Measurements from ENCODE around the gene DMAP1. TPM values are rescaled to one million over a fixed set of nuclear protein-coding genes. Genes with fewer than 3 reads are reported as not detected.

Gene DMAP1
- total and polyA plus RNA-seq, 9 of the 15 experiments (the other 6 are each of a cell fraction or from before 2014, with no cell fraction given), result 1.5 to 51.2 (median 30.3) TPM

DNA sequence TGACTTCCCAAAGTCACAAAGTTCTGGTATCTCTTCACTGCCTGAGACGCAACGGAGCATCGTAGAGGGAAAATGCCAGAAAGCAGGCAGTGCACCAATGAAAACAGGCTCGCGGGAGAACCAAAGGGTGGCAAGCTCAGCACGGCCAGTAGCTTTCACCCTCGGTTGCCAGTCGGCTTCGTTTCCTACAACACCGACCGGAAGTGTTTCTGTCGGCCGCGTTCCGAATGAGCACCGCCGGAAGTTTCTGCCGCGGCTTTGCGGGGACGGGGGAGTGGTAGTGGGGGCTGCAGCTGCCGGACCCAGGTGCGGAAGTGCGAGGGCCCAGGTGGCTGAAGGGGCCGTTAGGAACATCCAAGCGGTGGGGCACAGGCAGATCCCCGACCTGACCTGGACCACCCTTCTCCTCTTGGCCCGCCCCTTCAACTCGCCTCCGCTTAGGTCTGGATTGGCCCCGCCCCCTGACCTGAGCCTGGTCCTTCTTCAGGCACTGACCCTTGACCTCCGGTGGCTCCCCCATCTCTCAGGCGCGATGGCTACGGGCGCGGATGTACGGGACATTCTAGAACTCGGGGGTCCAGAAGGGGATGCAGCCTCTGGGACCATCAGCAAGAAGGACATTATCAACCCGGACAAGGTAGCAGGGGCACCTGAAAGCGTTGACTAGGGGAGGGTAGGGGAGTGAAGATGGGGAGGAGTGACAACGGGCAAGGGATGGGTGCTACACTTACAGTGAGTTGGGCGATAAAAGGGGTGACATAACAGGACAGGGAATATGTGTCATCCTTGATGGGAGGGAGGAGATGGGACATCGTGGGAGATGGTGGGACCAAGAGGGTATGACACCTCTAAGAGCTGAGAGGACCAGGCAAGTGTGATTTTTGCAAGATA is at the start of gene DMAP1 (continued):
- TF ChIP-seq SRF (CRISPR knock-in tag; IDR thresholded peaks at IDR 0.05) (no peak; a peak in 1 of 4 replicates), DACH1 (IDR thresholded peaks at IDR 0.05; ENCODE audit: partially characterized antibody) (no peak), CBX1 (IDR thresholded peaks at IDR 0.05; ENCODE audit: low read depth) (peak; percentile 95), ZNF830 (CRISPR knock-in tag; IDR thresholded peaks at IDR 0.05) (peak; percentile 60; the same call in 1 of the 2 replicates), XRCC4 (IDR thresholded peaks at IDR 0.05; ENCODE audit: extremely low read depth, insufficient read depth, insufficient read length) (no peak), KAT8 (IDR thresholded peaks at IDR 0.05; ENCODE audit: low read depth) (no peak), ELK1 (CRISPR knock-in tag; IDR thresholded peaks at IDR 0.05) (no peak), CBX2 (IDR thresholded peaks at IDR 0.05; ENCODE audit: insufficient read depth, low read length, poor library complexity, severe bottlenecking) (no peak), SMAD3 (CRISPR knock-in tag; conservative IDR thresholded peaks at IDR 0.05) (0 out of 2 replicates have a peak, but pooled peaks have one; percentile 35), KAT7 (CRISPR knock-in tag; IDR thresholded peaks at IDR 0.05; ENCODE audit: borderline replicate concordance) (no peak; the same call in 1 of the 2 replicates), ZHX1 (conservative IDR thresholded peaks at IDR 0.05; ENCODE audit: low read length) (0 out of 2 replicates have a peak, but pooled peaks have one; percentile 61), DNMT1 (IDR thresholded peaks at IDR 0.05) (0 out of 2 replicates have a peak, but pooled peaks have one; percentile 34), GATAD2A (IDR thresholded peaks at IDR 0.05) (0 out of 2 replicates have a peak, but pooled peaks have one; percentile 74)
- TF ChIP-seq, protein P1, sequence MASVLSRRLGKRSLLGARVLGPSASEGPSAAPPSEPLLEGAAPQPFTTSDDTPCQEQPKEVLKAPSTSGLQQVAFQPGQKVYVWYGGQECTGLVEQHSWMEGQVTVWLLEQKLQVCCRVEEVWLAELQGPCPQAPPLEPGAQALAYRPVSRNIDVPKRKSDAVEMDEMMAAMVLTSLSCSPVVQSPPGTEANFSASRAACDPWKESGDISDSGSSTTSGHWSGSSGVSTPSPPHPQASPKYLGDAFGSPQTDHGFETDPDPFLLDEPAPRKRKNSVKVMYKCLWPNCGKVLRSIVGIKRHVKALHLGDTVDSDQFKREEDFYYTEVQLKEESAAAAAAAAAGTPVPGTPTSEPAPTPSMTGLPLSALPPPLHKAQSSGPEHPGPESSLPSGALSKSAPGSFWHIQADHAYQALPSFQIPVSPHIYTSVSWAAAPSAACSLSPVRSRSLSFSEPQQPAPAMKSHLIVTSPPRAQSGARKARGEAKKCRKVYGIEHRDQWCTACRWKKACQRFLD (CRISPR knock-in tag; IDR thresholded peaks at IDR 0.05), result peak; percentile 86
- TF ChIP-seq, protein P2, sequence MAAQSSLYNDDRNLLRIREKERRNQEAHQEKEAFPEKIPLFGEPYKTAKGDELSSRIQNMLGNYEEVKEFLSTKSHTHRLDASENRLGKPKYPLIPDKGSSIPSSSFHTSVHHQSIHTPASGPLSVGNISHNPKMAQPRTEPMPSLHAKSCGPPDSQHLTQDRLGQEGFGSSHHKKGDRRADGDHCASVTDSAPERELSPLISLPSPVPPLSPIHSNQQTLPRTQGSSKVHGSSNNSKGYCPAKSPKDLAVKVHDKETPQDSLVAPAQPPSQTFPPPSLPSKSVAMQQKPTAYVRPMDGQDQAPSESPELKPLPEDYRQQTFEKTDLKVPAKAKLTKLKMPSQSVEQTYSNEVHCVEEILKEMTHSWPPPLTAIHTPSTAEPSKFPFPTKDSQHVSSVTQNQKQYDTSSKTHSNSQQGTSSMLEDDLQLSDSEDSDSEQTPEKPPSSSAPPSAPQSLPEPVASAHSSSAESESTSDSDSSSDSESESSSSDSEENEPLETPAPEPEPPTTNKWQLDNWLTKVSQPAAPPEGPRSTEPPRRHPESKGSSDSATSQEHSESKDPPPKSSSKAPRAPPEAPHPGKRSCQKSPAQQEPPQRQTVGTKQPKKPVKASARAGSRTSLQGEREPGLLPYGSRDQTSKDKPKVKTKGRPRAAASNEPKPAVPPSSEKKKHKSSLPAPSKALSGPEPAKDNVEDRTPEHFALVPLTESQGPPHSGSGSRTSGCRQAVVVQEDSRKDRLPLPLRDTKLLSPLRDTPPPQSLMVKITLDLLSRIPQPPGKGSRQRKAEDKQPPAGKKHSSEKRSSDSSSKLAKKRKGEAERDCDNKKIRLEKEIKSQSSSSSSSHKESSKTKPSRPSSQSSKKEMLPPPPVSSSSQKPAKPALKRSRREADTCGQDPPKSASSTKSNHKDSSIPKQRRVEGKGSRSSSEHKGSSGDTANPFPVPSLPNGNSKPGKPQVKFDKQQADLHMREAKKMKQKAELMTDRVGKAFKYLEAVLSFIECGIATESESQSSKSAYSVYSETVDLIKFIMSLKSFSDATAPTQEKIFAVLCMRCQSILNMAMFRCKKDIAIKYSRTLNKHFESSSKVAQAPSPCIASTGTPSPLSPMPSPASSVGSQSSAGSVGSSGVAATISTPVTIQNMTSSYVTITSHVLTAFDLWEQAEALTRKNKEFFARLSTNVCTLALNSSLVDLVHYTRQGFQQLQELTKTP (IDR thresholded peaks at IDR 0.05; ENCODE audit: low read depth in 1 of 2, partially characterized antibody in 2 of 2), result peak in 1 of 2 experiments; percentile 60
- TF ChIP-seq, protein P3, sequence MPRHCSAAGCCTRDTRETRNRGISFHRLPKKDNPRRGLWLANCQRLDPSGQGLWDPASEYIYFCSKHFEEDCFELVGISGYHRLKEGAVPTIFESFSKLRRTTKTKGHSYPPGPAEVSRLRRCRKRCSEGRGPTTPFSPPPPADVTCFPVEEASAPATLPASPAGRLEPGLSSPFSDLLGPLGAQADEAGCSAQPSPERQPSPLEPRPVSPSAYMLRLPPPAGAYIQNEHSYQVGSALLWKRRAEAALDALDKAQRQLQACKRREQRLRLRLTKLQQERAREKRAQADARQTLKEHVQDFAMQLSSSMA (CRISPR knock-in tag; IDR thresholded peaks at IDR 0.05), result peak; percentile 94

Measured in K562 (cell line).